Dendritic cell treated with granulocyte-macrophage colony-stimulating factor and Interleukin-4, amounts not matched to agents 40 ng/mL and 50 ng/mL, for 4 days (primary cell): Measurements from ENCODE around the gene PAM16.

Experiments
- H3K27ac Mint-ChIP-seq: one replicate; pipeline ENCODE4 v1.8.0; 2022; ENCODE audit warnings: mild to moderate bottlenecking, mixed read lengths
- H3K27me3 Mint-ChIP-seq: one replicate; pipeline ENCODE4 v1.8.0; 2022; ENCODE audit warnings: mild to moderate bottlenecking, mixed read lengths
- H3K36me3 Mint-ChIP-seq: one replicate; pipeline ENCODE4 v1.8.0; 2022; ENCODE audit warnings: low read depth, mixed read lengths
- H3K4me1 Mint-ChIP-seq: one replicate; pipeline ENCODE4 v1.8.0; 2022; ENCODE audit warnings: low read depth, mixed read lengths
- H3K4me3 Mint-ChIP-seq: one replicate; pipeline ENCODE4 v1.8.0; 2022; ENCODE audit warnings: mild to moderate bottlenecking, moderate library complexity, mixed read lengths
- H3K9me3 Mint-ChIP-seq: one replicate; pipeline ENCODE4 v1.8.0; 2022; ENCODE audit warnings: mixed read lengths
- intact Hi-C: fragments of 100-400 bp; cut with micrococcal nuclease; formaldehyde crosslinking; loops from one replicate; pipeline ENCODE4 v1.15.0; 2022

The PAM16 gene

DNA sequence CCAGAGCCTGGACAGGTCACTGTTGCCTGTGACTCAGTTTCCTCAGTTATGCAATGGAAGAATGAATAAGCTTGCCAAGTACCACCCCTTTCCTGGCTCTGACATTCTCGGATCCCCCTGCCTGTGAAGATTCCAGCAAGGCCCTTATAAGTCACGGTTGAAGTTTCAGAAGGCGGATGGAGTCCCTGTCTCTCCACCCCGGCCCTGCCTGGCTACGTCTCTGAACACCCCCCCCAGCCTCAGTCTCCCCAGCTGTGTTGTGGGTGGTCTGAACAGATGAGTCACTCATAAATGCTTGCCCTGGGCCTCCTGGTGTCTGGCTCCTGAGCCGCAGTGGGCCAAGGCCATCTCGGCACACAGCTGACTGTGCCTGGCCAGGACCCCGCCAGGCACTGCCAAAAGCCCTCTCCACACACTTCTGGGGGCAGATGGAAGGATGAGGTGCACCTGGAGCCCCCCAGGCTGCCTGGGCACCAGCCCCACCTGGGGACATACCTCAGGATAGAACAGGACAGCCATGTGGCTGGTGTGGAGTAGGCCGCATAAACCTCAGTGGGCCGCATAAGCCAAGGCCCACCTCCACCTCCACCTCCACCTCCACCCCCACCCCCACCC is 35.9 kb upstream of the PAM16 start:
- Mint-ChIP-seq H3K4me1 (no peaks in the 10 kb centered on the region), H3K9me3 (no peaks in the 10 kb centered on the region), H3K27ac (no peak overlapping the region), H3K4me3 (no peak overlapping the region), H3K27me3 (no peaks in the 10 kb centered on the region), H3K36me3 (peaks cover 100% of the 10 kb centered on the region)
- intact Hi-C loops: no loop called here

DNA sequence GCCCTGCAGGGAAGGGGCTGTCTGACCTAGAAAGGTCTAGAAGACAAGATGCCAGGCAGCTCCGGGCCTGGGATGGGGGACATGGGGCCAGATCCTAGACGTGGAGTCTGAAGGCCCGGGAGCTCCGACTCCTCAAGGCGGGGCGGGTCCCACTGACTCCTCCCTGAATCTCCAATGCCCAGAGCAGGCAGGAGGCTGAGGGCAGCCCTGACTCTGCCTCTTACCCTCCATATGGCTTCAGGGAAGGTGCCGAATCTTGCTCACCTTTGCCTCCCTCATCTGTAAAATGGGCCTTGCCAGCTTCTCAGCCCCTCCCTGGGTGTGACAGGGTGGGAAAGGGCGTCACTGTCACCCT is 35.3 kb upstream of the PAM16 start:
- Mint-ChIP-seq H3K9me3 (no peaks in the 10 kb centered on the region), H3K4me1 (no peaks in the 10 kb centered on the region), H3K27me3 (no peaks in the 10 kb centered on the region), H3K27ac (no peak overlapping the region), H3K4me3 (no peak overlapping the region), H3K36me3 (peaks cover 100% of the 10 kb centered on the region)
- intact Hi-C loops: no loop called here

DNA sequence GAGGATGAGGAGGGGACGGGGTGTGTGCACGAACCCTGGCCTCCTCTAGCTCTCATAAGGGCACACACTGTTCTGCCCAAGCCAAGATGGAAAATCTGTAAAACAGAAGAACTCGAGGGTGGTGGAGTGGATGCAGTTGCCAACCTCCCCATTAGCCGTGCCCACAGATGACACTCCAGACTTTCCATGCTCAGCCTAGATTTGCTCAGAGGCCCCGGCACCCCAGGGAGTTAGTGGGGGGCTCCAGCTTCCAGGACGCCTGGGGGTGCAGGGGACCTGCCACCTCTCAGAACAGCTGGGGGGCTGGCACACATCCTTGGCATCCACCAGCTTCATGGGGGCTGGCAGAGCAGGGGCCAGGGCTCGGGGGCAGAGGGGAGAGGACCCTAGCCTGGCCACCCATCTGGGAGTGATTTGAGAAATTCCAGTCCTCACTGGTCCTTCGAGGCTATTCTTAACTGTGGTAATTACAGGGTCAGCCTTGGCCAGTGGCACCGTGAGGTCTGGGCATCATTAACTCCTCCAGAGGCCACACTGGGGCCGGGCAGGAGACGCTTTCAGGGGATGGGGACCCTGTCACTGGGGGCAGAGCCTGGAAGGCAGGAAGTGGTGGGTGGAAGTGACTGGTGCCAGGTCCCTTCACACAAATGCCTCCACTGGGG is 34.8 kb upstream of the PAM16 start:
- Mint-ChIP-seq H3K27me3 (no peaks in the 10 kb centered on the region), H3K9me3 (no peaks in the 10 kb centered on the region), H3K27ac (no peak overlapping the region), H3K4me3 (no peak overlapping the region), H3K4me1 (no peaks in the 10 kb centered on the region), H3K36me3 (peaks cover 100% of the 10 kb centered on the region)
- intact Hi-C loops: no loop called here

DNA sequence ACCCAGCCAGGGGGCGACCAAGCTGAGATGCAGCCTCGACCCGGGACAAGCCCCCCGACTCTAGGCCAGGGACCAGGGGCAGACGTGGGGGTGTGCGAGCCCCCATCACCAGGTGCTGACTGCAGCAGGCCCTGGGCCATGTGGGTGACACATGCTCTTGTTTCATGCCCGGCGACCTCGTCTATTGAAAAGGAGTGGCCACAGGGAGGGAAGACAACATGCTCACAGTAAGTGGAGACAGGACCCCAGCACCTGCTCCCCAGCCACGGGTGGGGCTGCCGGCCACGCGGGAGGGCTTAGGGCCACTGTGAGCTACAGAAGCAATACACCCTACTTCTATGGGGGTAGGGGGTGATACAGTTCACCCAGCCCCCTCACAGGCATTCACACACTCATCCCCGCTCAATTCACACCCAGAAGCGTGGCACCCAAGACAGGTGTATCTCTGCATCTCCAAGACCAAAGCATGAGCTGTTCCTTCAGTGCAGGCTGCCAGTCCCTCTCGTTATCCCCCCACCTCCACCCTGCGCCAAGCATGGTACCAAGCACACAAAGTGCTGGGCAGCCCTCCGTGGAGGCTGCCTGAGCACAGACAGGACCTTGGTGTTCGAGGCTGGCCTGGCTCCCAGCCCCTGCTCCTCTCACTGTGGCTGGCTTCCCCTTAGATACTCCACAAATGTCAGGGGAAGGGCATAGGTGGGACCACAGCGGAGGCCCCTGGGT is 34.1 kb upstream of the PAM16 start:
- H3K27ac Mint-ChIP-seq: no peak overlapping the region
- no peaks in the 10 kb centered on the region for H3K27me3 Mint-ChIP-seq
- peaks cover 100% of the 10 kb centered on the region for H3K36me3 Mint-ChIP-seq
- no peaks in the 10 kb centered on the region for H3K9me3 Mint-ChIP-seq
- intact Hi-C loops: no loop called here
- no peak overlapping the region for H3K4me3 Mint-ChIP-seq
- no peaks in the 10 kb centered on the region for H3K4me1 Mint-ChIP-seq

DNA sequence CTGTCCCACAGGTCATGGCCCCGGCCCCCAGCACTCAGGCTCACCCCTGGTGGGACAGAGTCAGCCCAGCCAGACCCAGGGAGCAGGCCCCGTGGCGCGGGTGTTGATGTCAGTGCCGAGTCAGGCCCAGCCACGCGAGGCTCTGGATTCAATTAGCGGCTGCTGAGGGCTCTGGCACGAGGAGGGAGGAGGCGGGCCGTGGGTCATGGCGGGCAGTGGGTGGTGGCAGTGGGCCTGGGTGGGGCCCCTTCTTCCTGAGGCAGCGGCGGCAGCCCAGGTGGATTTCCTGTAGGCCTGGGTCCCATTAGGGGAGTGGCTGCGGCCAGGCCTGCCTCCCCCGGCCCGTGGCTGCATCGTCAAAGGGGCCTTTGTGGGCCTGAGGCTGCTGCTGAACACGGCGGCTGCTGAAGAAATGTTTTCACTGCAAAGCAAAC is 33.4 kb upstream of the PAM16 start:
- peaks cover 100% of the 10 kb centered on the region for H3K36me3 Mint-ChIP-seq
- intact Hi-C loops: no loop called here

DNA sequence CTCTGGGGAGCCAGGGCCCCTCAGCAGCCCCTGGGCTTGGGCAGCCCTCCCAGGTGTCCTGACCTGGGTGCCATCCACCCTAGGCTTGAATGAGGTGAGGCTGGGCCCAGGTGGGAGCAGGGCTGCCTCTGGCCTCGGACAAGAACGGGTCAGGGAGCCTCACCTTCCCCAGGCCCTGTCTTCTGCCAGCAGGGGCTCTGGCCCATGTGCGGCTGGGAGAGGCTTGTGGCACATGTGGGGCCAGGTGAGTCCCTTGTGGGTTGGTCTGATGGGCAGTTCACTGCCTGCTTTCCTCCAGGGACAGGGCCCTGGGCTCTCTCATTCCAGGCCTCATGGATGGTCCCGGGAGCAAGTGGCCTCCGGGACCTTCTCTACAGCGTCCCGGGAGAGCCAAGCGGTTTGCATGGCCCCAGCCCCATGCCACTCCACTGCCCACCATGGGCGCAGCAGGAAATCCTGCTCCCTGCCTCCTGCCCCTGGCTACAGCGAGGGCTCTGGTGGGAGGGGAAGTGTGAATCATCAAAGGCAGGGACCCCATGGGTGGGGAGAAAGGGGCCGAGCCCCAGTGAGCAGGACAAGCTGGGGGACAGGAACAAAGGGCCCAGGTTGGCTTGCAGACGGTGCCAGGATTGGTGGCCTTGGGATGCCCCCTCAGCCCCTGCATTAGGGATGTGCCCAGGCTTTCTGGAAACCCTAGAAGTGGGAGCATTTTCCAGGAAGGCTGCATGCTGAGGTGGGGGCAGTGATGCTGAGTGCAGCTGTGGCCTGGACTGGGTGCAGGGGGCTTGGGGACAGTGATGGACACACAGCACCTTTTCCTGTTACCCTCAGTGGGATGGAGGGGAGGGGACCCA is 32.7 kb upstream of the PAM16 start:
- no peaks in the 10 kb centered on the region for H3K9me3 Mint-ChIP-seq
- peaks cover 100% of the 10 kb centered on the region for H3K36me3 Mint-ChIP-seq
- H3K4me1 Mint-ChIP-seq: peaks cover 4% of the 10 kb centered on the region
- H3K27ac Mint-ChIP-seq: no peak overlapping the region
- H3K4me3 Mint-ChIP-seq: no peak overlapping the region
- no peaks in the 10 kb centered on the region for H3K27me3 Mint-ChIP-seq
- intact Hi-C loops: no loop called here

More for the DNA sequence above, 33.4 kb upstream of the PAM16 start:
- no peak overlapping the region for H3K27ac Mint-ChIP-seq
- H3K4me1 Mint-ChIP-seq: no peaks in the 10 kb centered on the region
- H3K27me3 Mint-ChIP-seq: no peaks in the 10 kb centered on the region
- H3K4me3 Mint-ChIP-seq: no peak overlapping the region
- H3K9me3 Mint-ChIP-seq: no peaks in the 10 kb centered on the region

DNA sequence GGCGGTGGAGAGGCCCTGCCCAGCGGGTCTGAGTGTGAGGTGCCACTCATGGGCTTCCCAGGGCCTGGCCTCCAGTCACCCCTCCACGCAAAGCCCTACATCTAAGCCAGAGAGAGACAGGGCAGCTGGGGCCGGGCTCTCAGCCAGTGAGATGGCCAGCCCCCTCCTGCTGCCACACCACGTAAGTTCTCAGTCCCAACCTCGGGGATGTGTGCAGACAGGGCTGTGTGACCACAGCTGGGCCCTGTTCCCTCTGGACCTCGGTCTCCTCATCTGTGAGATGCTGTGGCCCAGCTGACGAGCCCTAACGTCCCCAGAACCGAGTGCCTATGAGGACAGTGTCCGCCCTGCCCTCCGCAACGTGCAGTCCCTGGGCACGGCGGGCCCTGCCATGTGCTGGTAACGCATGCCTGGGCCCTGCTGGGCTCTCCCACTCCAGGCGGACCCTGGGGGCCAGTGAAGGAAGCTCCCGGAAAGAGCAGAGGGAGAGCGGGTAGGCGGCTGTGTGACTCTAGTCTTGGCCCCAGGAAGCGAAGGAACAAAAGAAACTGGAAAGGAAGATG is 31.8 kb upstream of the PAM16 start:
- intact Hi-C loops: no loop called here
- Mint-ChIP-seq H3K4me1 (peaks cover 14% of the 10 kb centered on the region), H3K9me3 (no peaks in the 10 kb centered on the region), H3K27me3 (no peaks in the 10 kb centered on the region), H3K36me3 (peaks cover 100% of the 10 kb centered on the region), H3K4me3 (no peak overlapping the region), H3K27ac (no peak overlapping the region)

DNA sequence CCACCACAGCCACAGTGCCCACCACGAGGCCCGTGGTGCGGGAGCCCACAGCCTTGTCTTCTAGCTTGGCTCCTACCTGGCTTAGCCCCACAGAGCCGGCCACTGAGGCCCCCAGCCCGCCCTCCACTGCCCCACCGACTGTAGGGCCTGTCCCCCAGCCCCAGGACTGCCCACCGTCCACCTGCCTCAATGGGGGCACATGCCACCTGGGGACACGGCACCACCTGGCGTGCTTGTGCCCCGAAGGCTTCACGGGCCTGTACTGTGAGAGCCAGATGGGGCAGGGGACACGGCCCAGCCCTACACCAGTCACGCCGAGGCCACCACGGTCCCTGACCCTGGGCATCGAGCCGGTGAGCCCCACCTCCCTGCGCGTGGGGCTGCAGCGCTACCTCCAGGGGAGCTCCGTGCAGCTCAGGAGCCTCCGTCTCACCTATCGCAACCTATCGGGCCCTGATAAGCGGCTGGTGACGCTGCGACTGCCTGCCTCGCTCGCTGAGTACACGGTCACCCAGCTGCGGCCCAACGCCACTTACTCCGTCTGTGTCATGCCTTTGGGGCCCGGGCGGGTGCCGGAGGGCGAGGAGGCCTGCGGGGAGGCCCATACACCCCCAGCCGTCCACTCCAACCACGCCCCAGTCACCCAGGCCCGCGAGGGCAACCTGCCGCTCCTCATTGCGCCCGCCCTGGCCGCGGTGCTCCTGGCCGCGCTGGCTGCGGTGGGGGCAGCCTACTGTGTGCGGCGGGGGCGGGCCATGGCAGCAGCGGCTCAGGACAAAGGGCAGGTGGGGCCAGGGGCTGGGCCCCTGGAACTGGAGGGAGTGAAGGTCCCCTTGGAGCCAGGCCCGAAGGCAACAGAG is 31.0 kb upstream of the PAM16 start:
- Mint-ChIP-seq H3K4me3 (no peak overlapping the region), H3K9me3 (no peaks in the 10 kb centered on the region), H3K36me3 (peaks cover 100% of the 10 kb centered on the region), H3K27ac (no peak overlapping the region), H3K27me3 (no peaks in the 10 kb centered on the region), H3K4me1 (peaks cover 20% of the 10 kb centered on the region)
- intact Hi-C loops: no loop called here

DNA sequence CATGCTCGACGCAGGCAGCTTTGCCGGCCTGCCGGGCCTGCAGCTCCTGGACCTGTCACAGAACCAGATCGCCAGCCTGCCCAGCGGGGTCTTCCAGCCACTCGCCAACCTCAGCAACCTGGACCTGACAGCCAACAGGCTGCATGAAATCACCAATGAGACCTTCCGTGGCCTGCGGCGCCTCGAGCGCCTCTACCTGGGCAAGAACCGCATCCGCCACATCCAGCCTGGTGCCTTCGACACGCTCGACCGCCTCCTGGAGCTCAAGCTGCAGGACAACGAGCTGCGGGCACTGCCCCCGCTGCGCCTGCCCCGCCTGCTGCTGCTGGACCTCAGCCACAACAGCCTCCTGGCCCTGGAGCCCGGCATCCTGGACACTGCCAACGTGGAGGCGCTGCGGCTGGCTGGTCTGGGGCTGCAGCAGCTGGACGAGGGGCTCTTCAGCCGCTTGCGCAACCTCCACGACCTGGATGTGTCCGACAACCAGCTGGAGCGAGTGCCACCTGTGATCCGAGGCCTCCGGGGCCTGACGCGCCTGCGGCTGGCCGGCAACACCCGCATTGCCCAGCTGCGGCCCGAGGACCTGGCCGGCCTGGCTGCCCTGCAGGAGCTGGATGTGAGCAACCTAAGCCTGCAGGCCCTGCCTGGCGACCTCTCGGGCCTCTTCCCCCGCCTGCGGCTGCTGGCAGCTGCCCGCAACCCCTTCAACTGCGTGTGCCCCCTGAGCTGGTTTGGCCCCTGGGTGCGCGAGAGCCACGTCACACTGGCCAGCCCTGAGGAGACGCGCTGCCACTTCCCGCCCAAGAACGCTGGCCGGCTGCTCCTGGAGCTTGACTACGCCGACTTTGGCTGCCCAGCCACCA is 30.2 kb upstream of the PAM16 start:
- peaks cover 100% of the 10 kb centered on the region for H3K36me3 Mint-ChIP-seq
- intact Hi-C loops: no loop called here
- peaks cover 20% of the 10 kb centered on the region for H3K4me1 Mint-ChIP-seq
- H3K27ac Mint-ChIP-seq: no peak overlapping the region
- no peaks in the 10 kb centered on the region for H3K27me3 Mint-ChIP-seq
- H3K9me3 Mint-ChIP-seq: no peaks in the 10 kb centered on the region
- H3K4me3 Mint-ChIP-seq: no peak overlapping the region

DNA sequence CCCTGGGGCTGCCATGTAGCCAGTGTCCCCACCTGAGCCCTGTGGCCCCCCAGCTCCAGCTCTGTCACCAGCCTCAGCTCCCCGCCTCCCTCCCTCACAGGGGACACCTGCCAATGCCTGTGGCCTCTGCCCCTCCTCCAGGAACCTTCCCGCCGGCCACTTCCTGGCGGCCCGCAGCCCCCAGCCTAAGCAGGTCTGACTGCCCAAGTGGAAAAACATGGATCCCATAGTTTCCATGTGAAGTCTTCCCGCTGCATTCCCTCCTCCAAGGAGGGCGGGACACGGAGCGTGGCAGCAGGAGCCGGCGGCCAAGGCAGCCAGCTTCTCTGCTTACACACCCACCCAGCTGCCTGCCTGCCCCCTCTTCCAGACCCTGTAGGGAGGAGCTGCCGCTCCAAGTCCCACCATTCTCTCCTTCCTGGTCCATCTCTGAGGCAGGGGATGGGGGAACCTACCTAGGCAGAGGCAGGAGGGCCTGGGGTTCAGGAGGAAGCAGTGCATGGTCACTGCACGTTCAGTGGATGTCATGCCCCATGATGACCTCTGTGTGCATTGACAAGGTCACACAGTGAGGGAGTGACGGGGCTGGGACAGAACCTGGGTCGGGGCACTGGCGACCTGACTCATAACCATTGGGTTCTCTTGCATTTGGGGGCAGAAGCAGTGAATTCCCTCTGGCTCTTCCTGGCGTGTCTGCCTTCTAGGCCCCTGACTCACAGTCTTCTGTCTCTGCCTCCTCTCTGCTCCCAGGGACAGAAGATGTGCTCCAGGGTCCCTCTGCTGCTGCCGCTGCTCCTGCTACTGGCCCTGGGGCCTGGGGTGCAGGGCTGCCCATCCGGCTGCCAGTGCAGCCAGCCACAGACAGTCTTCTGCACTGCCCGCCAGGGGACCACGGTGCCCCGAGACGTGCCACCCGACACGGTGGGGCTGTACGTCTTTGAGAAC is 29.3 kb upstream of the PAM16 start:
- H3K27me3 Mint-ChIP-seq: no peaks in the 10 kb centered on the region
- intact Hi-C loops: no loop called here
- H3K9me3 Mint-ChIP-seq: no peaks in the 10 kb centered on the region
- H3K4me1 Mint-ChIP-seq: peaks cover 20% of the 10 kb centered on the region
- no peak overlapping the region for H3K4me3 Mint-ChIP-seq
- H3K27ac Mint-ChIP-seq: no peak overlapping the region
- peaks cover 100% of the 10 kb centered on the region for H3K36me3 Mint-ChIP-seq

DNA sequence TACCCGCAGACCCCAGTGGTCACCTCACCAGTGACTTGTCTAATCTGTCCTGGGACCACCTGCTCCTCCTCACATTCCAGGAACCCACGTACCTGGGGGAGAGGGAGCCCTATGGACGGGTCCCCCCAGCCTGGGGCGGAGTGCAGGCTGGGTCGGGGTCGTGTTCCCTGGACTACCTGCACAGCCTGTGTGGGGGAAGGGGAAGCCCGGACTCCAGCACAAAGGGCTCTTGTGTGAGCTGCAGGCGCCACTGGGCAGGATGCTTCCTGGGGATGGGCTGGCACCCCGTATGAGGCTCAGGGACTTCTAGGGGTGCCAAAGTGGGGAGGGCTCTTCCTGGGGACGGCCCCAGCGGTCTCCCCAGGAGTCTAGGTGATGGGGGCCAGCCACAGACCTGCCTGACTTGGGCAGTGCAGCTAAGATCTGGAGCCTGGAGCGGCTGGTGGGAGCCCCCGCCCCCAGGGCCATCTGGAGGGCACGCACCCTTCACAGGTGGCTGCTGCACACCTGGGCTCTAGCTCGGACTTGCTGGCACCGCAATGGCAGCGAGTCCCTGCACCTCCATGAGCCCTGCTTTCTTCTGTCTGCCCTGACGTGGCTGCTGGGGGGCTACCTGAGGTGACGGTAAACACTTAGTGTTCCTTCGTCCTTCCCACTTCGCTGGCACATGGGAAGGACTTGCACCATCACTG is 28.0 kb upstream of the PAM16 start:
- no peak overlapping the region for H3K4me3 Mint-ChIP-seq
- intact Hi-C loops: no loop called here
- peaks cover 27% of the 10 kb centered on the region for H3K4me1 Mint-ChIP-seq
- H3K27me3 Mint-ChIP-seq: no peaks in the 10 kb centered on the region
- peaks cover 100% of the 10 kb centered on the region for H3K36me3 Mint-ChIP-seq
- no peaks in the 10 kb centered on the region for H3K9me3 Mint-ChIP-seq
- no peak overlapping the region for H3K27ac Mint-ChIP-seq
